Measurements from ENCODE around the gene MLN. TPM values are rescaled to one million over a fixed set of nuclear protein-coding genes. Genes with fewer than 3 reads are reported as not detected.

The MLN gene
- total RNA-seq, 1 experiment from 2014 or later = not detected

GRCh38 chr6:33777398-33778388, 26.1 kb downstream of the MLN start:
- Mint-ChIP-seq H3K36me3 (ENCODE audit: insufficient read depth, unreplicated experiment) (peaks cover 84% of the 10 kb centered on the region), H3K27ac (ENCODE audit: low read depth, unreplicated experiment) (no peak overlapping the region), H3K4me3 (ENCODE audit: unreplicated experiment) (no peak overlapping the region), H3K4me1 (ENCODE audit: insufficient read depth, unreplicated experiment) (peaks cover 17% of the 10 kb centered on the region), H3K27me3 (ENCODE audit: insufficient read depth, unreplicated experiment) (no peaks in the 10 kb centered on the region), H3K9me3 (ENCODE audit: unreplicated experiment) (no peaks in the 10 kb centered on the region)
- CTCF ChIA-PET = interaction anchor here (1.0 to 1.5 kb wide), 3 partner anchors 10 to 16 kb away, joined by 3 to 4 read pairs (median 3); no protein-coding TSS in a partner anchor
- intact Hi-C loops (cut with micrococcal nuclease) = no loop called here
- BruUV-seq (replicated peaks) = no TSS peak
- POLR2A ChIA-PET = interaction anchor here (2.6 kb wide), 1 partner anchor 10 kb away, joined by 16 read pairs; the partner anchor contains the start of gene LEMD2
- no peak for TF ChIP-seq CTCF (IDR thresholded peaks at IDR 0.05; ENCODE audit: unreplicated experiment)
- DNase-seq (ENCODE audit: unreplicated experiment) = no peak

GRCh38 chr6:33776764-33777163, 27.0 kb downstream of the MLN start:
- ChIA-PET CTCF (interaction anchor here (0.6 to 1.3 kb wide), 2 partner anchors 10 to 250 kb away, joined by 3 read pairs; no protein-coding TSS in a partner anchor), POLR2A (no interaction called here)
- intact Hi-C loops (cut with micrococcal nuclease) = no loop called here
- Mint-ChIP-seq H3K4me1 (ENCODE audit: insufficient read depth, unreplicated experiment) (peaks cover 8% of the 10 kb centered on the region), H3K36me3 (ENCODE audit: insufficient read depth, unreplicated experiment) (peaks cover 76% of the 10 kb centered on the region), H3K4me3 (ENCODE audit: unreplicated experiment) (no peak overlapping the region), H3K27ac (ENCODE audit: low read depth, unreplicated experiment) (no peak overlapping the region), H3K9me3 (ENCODE audit: unreplicated experiment) (no peaks in the 10 kb centered on the region), H3K27me3 (ENCODE audit: insufficient read depth, unreplicated experiment) (no peaks in the 10 kb centered on the region)
- TF ChIP-seq CTCF (IDR thresholded peaks at IDR 0.05; ENCODE audit: unreplicated experiment) = no peak
- no TSS peak for BruUV-seq (replicated peaks)
- no peak for DNase-seq (ENCODE audit: unreplicated experiment)

GRCh38 chr6:33776186-33776585, 27.6 kb downstream of the MLN start:
- TF ChIP-seq CTCF (IDR thresholded peaks at IDR 0.05; ENCODE audit: unreplicated experiment) = no peak
- no peak overlapping the region for H3K27ac Mint-ChIP-seq (ENCODE audit: low read depth, unreplicated experiment)
- H3K4me3 Mint-ChIP-seq (ENCODE audit: unreplicated experiment) = no peak overlapping the region
- DNase-seq (ENCODE audit: unreplicated experiment) = no peak
- H3K36me3 Mint-ChIP-seq (ENCODE audit: insufficient read depth, unreplicated experiment) = peaks cover 73% of the 10 kb centered on the region
- CTCF ChIA-PET = interaction anchor here (0.6 to 1.3 kb wide), 3 partner anchors 10 to 251 kb away, joined by 3 read pairs; no protein-coding TSS in a partner anchor
- peaks cover 2% of the 10 kb centered on the region for H3K4me1 Mint-ChIP-seq (ENCODE audit: insufficient read depth, unreplicated experiment)
- intact Hi-C loops (cut with micrococcal nuclease) = no loop called here
- no peaks in the 10 kb centered on the region for H3K27me3 Mint-ChIP-seq (ENCODE audit: insufficient read depth, unreplicated experiment)
- no TSS peak for BruUV-seq (replicated peaks)
- H3K9me3 Mint-ChIP-seq (ENCODE audit: unreplicated experiment) = no peaks in the 10 kb centered on the region
- POLR2A ChIA-PET = interaction anchor here (0.6 kb wide), 1 partner anchor 65 kb away, joined by 3 read pairs; the partner anchor contains the start of gene UQCC2

GRCh38 chr6:33774774-33775173, 29.0 kb downstream of the MLN start:
- CTCF ChIA-PET = no interaction called here
- POLR2A ChIA-PET = no interaction called here
- H3K4me1 Mint-ChIP-seq (ENCODE audit: insufficient read depth, unreplicated experiment) = no peaks in the 10 kb centered on the region
- no peak overlapping the region for H3K4me3 Mint-ChIP-seq (ENCODE audit: unreplicated experiment)
- no peaks in the 10 kb centered on the region for H3K9me3 Mint-ChIP-seq (ENCODE audit: unreplicated experiment)
- no peaks in the 10 kb centered on the region for H3K27me3 Mint-ChIP-seq (ENCODE audit: insufficient read depth, unreplicated experiment)
- no TSS peak for BruUV-seq (replicated peaks)
- H3K27ac Mint-ChIP-seq (ENCODE audit: low read depth, unreplicated experiment) = no peak overlapping the region
- H3K36me3 Mint-ChIP-seq (ENCODE audit: insufficient read depth, unreplicated experiment) = peaks cover 60% of the 10 kb centered on the region
- TF ChIP-seq CTCF (IDR thresholded peaks at IDR 0.05; ENCODE audit: unreplicated experiment) = no peak
- intact Hi-C loops (cut with micrococcal nuclease) = no loop called here
- no peak for DNase-seq (ENCODE audit: unreplicated experiment)
